K562 (cell line): Measurements from ENCODE around the gene AQP2. TPM values are rescaled to one million over a fixed set of nuclear protein-coding genes. Genes with fewer than 3 reads are reported as not detected.
A peak's percentile ranks its signal among the peaks of the same experiment; 100 is the strongest.

ENCODE experiments used
- ATAC-seq: fragments of 200-7000 bp; cut with Tn5 transposase; 3 replicates; pipeline ENCODE4 v1.9.1; 2020; ENCODE audit warnings: moderate library complexity
- BruUV-seq: library from RNA; stranded (reverse); fragments of 400-500 nt; replicated peaks from 2 replicates; lab custom pipeline; 2021; lab: Mats Ljungman, UMichigan
- CTCF ChIA-PET: fragments of 300-600 bp; formaldehyde crosslinking; extraction: SDS; loops from one replicate; lab custom pipeline; 2021; ENCODE audit warnings: low intra/inter-chr PET ratio; lab: Yijun Ruan, JAX
- POLR2A ChIA-PET: fragments of 300-600, 350-650 bp; sonication (Branson Sonifier 250); formaldehyde crosslinking; extraction: SDS; loops from one replicate; lab custom pipeline; 2021; ENCODE audit warnings: antibody characterized with exemption, inconsistent platforms; lab: Yijun Ruan, JAX
- DNase-seq, 4 experiments: peaks; one replicate each; pipeline versions ENCODE4 v3.0.0 to v3.0.0-alpha.2; 2011 to 2018; ENCODE audit warnings: low spot score in 3 of 4, mixed read lengths in 3 of 4; ENCODE audit errors: extremely low read depth in 1 of 4
- FAIRE-seq: peaks from 2 replicates; lab custom pipeline; 2011; peaks lifted over from hg19 to GRCh38; lab: Jason Lieb, UNC
- H2AFZ ChIP-seq: 2 replicates; pipeline ENCODE4 v1.6.0; 2011; ENCODE audit warnings: low read depth, low read length, control low read depth, inconsistent platforms
- H3K27ac ChIP-seq: fragments of 200-600 bp; 3 replicates; pipeline ENCODE4 v1.8.0; 2011; ENCODE audit warnings: low read depth, mild to moderate bottlenecking, control low read depth, inconsistent platforms, low read length, moderate library complexity, mixed read lengths; ENCODE audit errors: extremely low read depth
- H3K27me3 ChIP-seq, 2 experiments: fragments of 300-600 bp in 1 of 2; 2 replicates in 1 of 2; 3 replicates in 1 of 2; pipeline versions ENCODE4 v1.6.0 to v1.8.0; 2011; ENCODE audit warnings: inconsistent platforms in 2 of 2, low read length in 2 of 2, mild to moderate bottlenecking in 1 of 2, mixed read lengths in 1 of 2, moderate library complexity in 1 of 2; ENCODE audit not compliant: control insufficient read depth in 2 of 2, insufficient read depth in 2 of 2
- H3K36me3 ChIP-seq: fragments of 300-600 bp; 3 replicates; pipeline ENCODE4 v1.8.0; 2011; ENCODE audit warnings: mild to moderate bottlenecking, low read length, inconsistent platforms; ENCODE audit not compliant: control insufficient read depth, insufficient read depth
- H3K4me1 ChIP-seq, 2 experiments: fragments of 200-600 bp in 1 of 2; replicated peaks in 1 of 2; 2 replicates in 1 of 2; 3 replicates in 1 of 2; pipeline versions ENCODE4 v1.5.1 to v1.8.0; 2011; ENCODE audit warnings: inconsistent platforms in 2 of 2, low read length in 2 of 2, mild to moderate bottlenecking in 1 of 2, mixed read lengths in 1 of 2, moderate library complexity in 1 of 2; ENCODE audit not compliant: control insufficient read depth in 2 of 2, insufficient read depth in 2 of 2
- H3K4me2 ChIP-seq: 2 replicates; pipeline ENCODE4 v1.6.1; 2011; ENCODE audit warnings: low read length, control low read depth, inconsistent platforms, mixed read lengths; ENCODE audit not compliant: insufficient read depth
- H3K4me3 ChIP-seq: fragments of 200-600 bp; sonication (generic), shearing (Covaris generic); 2 replicates; pipeline ENCODE4 v1.5.1; 2016; ENCODE audit warnings: control low read depth, inconsistent platforms
- H3K79me2 ChIP-seq: fragments of 200-600 bp; 3 replicates; pipeline ENCODE4 v1.8.0; 2011; ENCODE audit warnings: low read length, inconsistent platforms; ENCODE audit not compliant: control insufficient read depth, insufficient read depth
- H3K9ac ChIP-seq, 2 experiments: 2 replicates each; pipeline versions ENCODE4 v1.6.0 to v1.6.1; 2011; ENCODE audit warnings: low read depth in 2 of 2, low read length in 2 of 2, control low read depth in 1 of 2, inconsistent platforms in 1 of 2, mild to moderate bottlenecking in 1 of 2, mixed read lengths in 1 of 2; ENCODE audit not compliant: insufficient read depth in 1 of 2
- H3K9me1 ChIP-seq: one replicate; pipeline ENCODE4 v1.6.0; 2011; ENCODE audit warnings: inconsistent platforms, mild to moderate bottlenecking, low read length, moderate library complexity; ENCODE audit not compliant: control insufficient read depth, insufficient read depth
- H3K9me3 ChIP-seq: replicated peaks from 2 replicates; pipeline ENCODE4 v1.5.1; 2011; ENCODE audit warnings: low read depth, low read length, inconsistent platforms; ENCODE audit not compliant: control insufficient read depth, insufficient read depth
- H4K20me1 ChIP-seq: replicated peaks from 2 replicates; pipeline ENCODE4 v1.6.1; 2011; ENCODE audit warnings: low read length, inconsistent platforms, mixed read lengths; ENCODE audit not compliant: control insufficient read depth, insufficient read depth
- ARHGAP35 ChIP-seq: fragments of 450-650 bp; IDR thresholded peaks from 2 replicates; pipeline ENCODE4 v1.6.1; 2018; ENCODE audit not compliant: partially characterized antibody
- ATF7 ChIP-seq: fragments of 450-650 bp; IDR thresholded peaks from 2 replicates; pipeline ENCODE4 v1.7.1; 2014; ENCODE audit warnings: mild to moderate bottlenecking, moderate library complexity
- CREM ChIP-seq: IDR thresholded peaks from 2 replicates; pipeline ENCODE4 v1.6.1; 2014; ENCODE audit warnings: antibody characterized with exemption, low read depth
- HOXB6 ChIP-seq: fragments of 250-450 bp; sonication (Bioruptor Pico); IDR thresholded peaks from 2 replicates; pipeline ENCODE4 v1.5.1; 2022; ENCODE audit warnings: mild to moderate bottlenecking, borderline replicate concordance
- JUND ChIP-seq, 2 experiments: IDR thresholded peaks; 2 replicates in 1 of 2; 3 replicates in 1 of 2; pipeline ENCODE4 v1.6.1; 2011; ENCODE audit warnings: borderline replicate concordance in 2 of 2, low read depth in 2 of 2, low read length in 2 of 2, improper control_type of control experiment in 1 of 2, missing biosample characterization in 1 of 2, missing genetic modification characterization in 1 of 2, missing genetic modification reagents in 1 of 2
- KLF6 ChIP-seq: fragments of 250-450 bp; sonication (Bioruptor Pico); IDR thresholded peaks from 2 replicates; pipeline ENCODE4 v1.4.0; 2020; ENCODE audit warnings: mild to moderate bottlenecking, moderate library complexity, borderline replicate concordance
- MEIS2 ChIP-seq: fragments of 450-650 bp; IDR thresholded peaks from 2 replicates; pipeline ENCODE4 v1.6.1; 2014; ENCODE audit warnings: mild to moderate bottlenecking; ENCODE audit not compliant: partially characterized antibody
- NONO ChIP-seq, 2 experiments: fragments of 200-400 bp in 1 of 2; fragments of 450-650 bp in 1 of 2; formaldehyde crosslinking in 1 of 2; IDR thresholded peaks; 2 replicates each; pipeline ENCODE4 v1.6.1; 2017; ENCODE audit warnings: low read depth in 2 of 2, mild to moderate bottlenecking in 2 of 2, moderate library complexity in 2 of 2, low read length in 1 of 2
- NR1H2 ChIP-seq: sonication (generic); formaldehyde crosslinking; IDR thresholded peaks from 2 replicates; pipeline ENCODE4 v1.4.0; 2020; ENCODE audit warnings: mild to moderate bottlenecking, missing genetic modification reagents
- PBX2 ChIP-seq, 2 experiments: IDR thresholded peaks in 1 of 2; conservative IDR thresholded peaks in 1 of 2; 2 replicates each; pipeline ENCODE4 v1.6.1; 2016; ENCODE audit warnings: low read depth in 2 of 2, mild to moderate bottlenecking in 1 of 2, missing compliant biosample characterization in 1 of 2, missing genetic modification characterization in 1 of 2, moderate library complexity in 1 of 2
- RBM25 ChIP-seq: fragments of 200-400 bp; formaldehyde crosslinking; IDR thresholded peaks from 2 replicates; pipeline ENCODE4 v1.6.1; 2018; ENCODE audit warnings: low read length, low read depth, moderate library complexity; ENCODE audit not compliant: severe bottlenecking
- SMAD2 ChIP-seq: fragments of 150-350 bp; IDR thresholded peaks from 2 replicates; pipeline ENCODE4 v1.6.1; 2014; ENCODE audit warnings: low read depth, mild to moderate bottlenecking, low read length
- SUPT5H ChIP-seq: fragments of 450-650 bp; IDR thresholded peaks from 2 replicates; pipeline ENCODE4 v1.6.1; 2016
- TAF15 ChIP-seq: fragments of 200-400 bp; formaldehyde crosslinking; IDR thresholded peaks from 2 replicates; pipeline ENCODE4 v1.6.1; 2017; ENCODE audit warnings: mild to moderate bottlenecking, low read depth, low read length, moderate library complexity
- ZBTB1 ChIP-seq: sonication (generic); formaldehyde crosslinking; IDR thresholded peaks from 2 replicates; pipeline ENCODE4 v1.8.1; 2023; ENCODE audit warnings: missing genetic modification reagents, low read depth, mild to moderate bottlenecking, borderline replicate concordance
- ZFP91 ChIP-seq: sonication (generic); formaldehyde crosslinking; IDR thresholded peaks from 2 replicates; pipeline ENCODE4 v1.8.0; 2022; ENCODE audit warnings: mild to moderate bottlenecking, missing genetic modification reagents
- ZNF134 ChIP-seq: fragments of 250-450 bp; sonication (Bioruptor Pico); conservative IDR thresholded peaks from 2 replicates; pipeline ENCODE4 v1.4.0; 2020
- ZNF561 ChIP-seq: fragments of 450-650 bp; formaldehyde crosslinking; conservative IDR thresholded peaks from 2 replicates; pipeline ENCODE4 v1.4.0; 2020; ENCODE audit warnings: mild to moderate bottlenecking, moderate library complexity
- ZNF717 ChIP-seq: fragments of 250-450 bp; sonication (Bioruptor Pico); IDR thresholded peaks from 2 replicates; pipeline ENCODE4 v1.5.0; 2021
- ZNF778 ChIP-seq: fragments of 450-650 bp; formaldehyde crosslinking; IDR thresholded peaks from 2 replicates; pipeline ENCODE4 v1.4.0; 2020; ENCODE audit warnings: mild to moderate bottlenecking, moderate library complexity
- WGBS: fragments of 100-300 bp; shearing (Covaris generic); methylation state at CpG from one replicate; pipeline ENCODE4 v1.1.6; 2016; ENCODE audit warnings: low coverage, mixed read lengths; ENCODE audit not compliant: insufficient coverage; ENCODE audit errors: missing lambda C conversion rate; 5-methylcytosine and 5-hydroxymethylcytosine counted together
- in situ Hi-C: fragments of 300-500 bp; cut with MboI; formaldehyde crosslinking; loops from 4 replicates; pipeline ENCODE4 v1.15.0; 2018; ENCODE audit warnings: inconsistent platforms, mixed read lengths
- intact Hi-C: fragments of 100-400 bp; cut with micrococcal nuclease; formaldehyde crosslinking; loops from 2 replicates; pipeline ENCODE4 v1.14.2; 2022
- polyA plus RNA-seq, 8 experiments: library from polyadenylated mRNA; depleted of rRNA in 4 of 8; stranded (reverse) in 5 of 8; unstranded in 3 of 8; fragments of >200 nt; fragmentation: Nextera tagmentation in 2 of 8; fragmentation: Illumina TruSeq in 1 of 8; extraction: Ambion mirVana in 2 of 8; extraction: Trizol in 1 of 8; gene quantifications; 2 replicates each; pipeline versions ENCODE4 v1.2.1 to v1.2.3, GENCODE V29; 2011 to 2014; ENCODE audit warnings: inconsistent platforms in 1 of 8, missing spikeins in 1 of 8
- total RNA-seq, 7 experiments: library from RNA; depleted of rRNA in 6 of 7; stranded (reverse); fragments of >200 nt in 6 of 7; fragmentation: Illumina TruSeq in 2 of 7; extraction: Trizol in 2 of 7; gene quantifications; 2 replicates each; pipeline versions ENCODE4 v1.2.1 to v1.2.3, GENCODE V29; 2011 to 2021; ENCODE audit warnings: low replicate concordance in 1 of 7

Gene AQP2
- total and polyA plus RNA-seq, 9 of the 15 experiments (the other 6 are each of a cell fraction or from before 2014, with no cell fraction given) = not detected

GRCh38 chr12:49949866-49950265 is 671 bp upstream of the AQP2 start:
- in situ Hi-C loops = no loop called here
- H3K27ac ChIP-seq = no peak overlapping the region
- BruUV-seq = no TSS peak
- no peak for TF ChIP-seq ZNF561
- TF ChIP-seq ZNF717 (CRISPR knock-in tag) = no peak
- TF ChIP-seq ZBTB1 = no peak
- TF ChIP-seq HOXB6 = no peak
- TF ChIP-seq SUPT5H = no peak
- TF ChIP-seq KLF6 (CRISPR knock-in tag) = no peak
- TF ChIP-seq CREM = no peak
- no peak for TF ChIP-seq ATF7
- no peak for TF ChIP-seq ZNF134 (CRISPR knock-in tag)
- no peak for TF ChIP-seq JUND (IDR thresholded peaks at IDR 0.05; ENCODE audit: borderline replicate concordance, low read depth, low read length)
- TF ChIP-seq JUND (tag; IDR thresholded peaks at IDR 0.05; ENCODE audit: borderline replicate concordance, low read depth, low read length) = no peak
- no peak for TF ChIP-seq NONO (IDR thresholded peaks at IDR 0.05; ENCODE audit: low read depth in 2 of 2, low read length in 1 of 2)
- peak; percentile 14 for TF ChIP-seq RBM25
- no peak for TF ChIP-seq ZNF778 (CRISPR knock-in tag)
- no peak for TF ChIP-seq PBX2 (CRISPR knock-in tag; IDR thresholded peaks at IDR 0.05; ENCODE audit: low read depth)
- peak; percentile 41; the same call in 1 of the 2 replicates for TF ChIP-seq PBX2 (tag; conservative IDR thresholded peaks at IDR 0.05; ENCODE audit: low read depth)
- no peak for TF ChIP-seq TAF15
- no peak for TF ChIP-seq ZFP91
- no peak for TF ChIP-seq NR1H2
- TF ChIP-seq SMAD2 = no peak
- TF ChIP-seq ARHGAP35 = no peak
- TF ChIP-seq MEIS2 = peak; percentile 14

More at GRCh38 chr12:49949866-49950265, 671 bp upstream of the AQP2 start:
- Histone ChIP-seq H3K9me3 (no peaks in the 10 kb centered on the region), H4K20me1 (no peaks in the 10 kb centered on the region), H2AFZ (no peak overlapping the region), H3K4me2 (no peak overlapping the region), H3K36me3 (no peaks in the 10 kb centered on the region), H3K4me3 (no peak overlapping the region), H3K9me1 (no peaks in the 10 kb centered on the region), H3K4me1 (peaks cover 11 to 25% of the 10 kb centered on the region in 2 experiments; a peak in 4 of 5 replicates), H3K79me2 (no peaks in the 10 kb centered on the region), H3K27me3 (peaks cover 4 to 18% of the 10 kb centered on the region in 2 experiments; a peak in 3 of 5 replicates), H3K9ac (no peak overlapping the region)
- no peak for ATAC-seq
- no peak for FAIRE-seq
- DNase-seq = no peak
- intact Hi-C loops = loop anchor here (5.0 kb wide), 2 partner anchors 83 to 173 kb away; no protein-coding TSS in a partner anchor
- ChIA-PET POLR2A (interaction anchor here (0.8 to 1.8 kb wide), 4 partner anchors 8 to 45 kb away, joined by 3 to 4 read pairs (median 3); no protein-coding TSS in a partner anchor), CTCF (no interaction called here)
- WGBS = 25% methylated on average over 3 of the region's 3 CpGs
